Measurements from ENCODE around the gene KCNJ6.
"Not testable (repeated sequence)": the region's sequence is repeated elsewhere in the genome, so short reads cannot be mapped to it uniquely, and the experiment has no call there.

The KCNJ6 gene

GRCh38 chr21:37595944-37596343 lies 320.3 kb downstream of the KCNJ6 start:
- no peak for DNase-seq (ENCODE audit: low spot score)

GRCh38 chr21:37594472-37594951 lies 321.7 kb downstream of the KCNJ6 start:
- DNase-seq (ENCODE audit: low spot score) = no peak

GRCh38 chr21:37593740-37594471 lies 322.4 kb downstream of the KCNJ6 start:
- DNase-seq (ENCODE audit: low spot score) = no peak

- no peak for DNase-seq (ENCODE audit: low spot score)
Measured at GRCh38 chr21:37593015-37593414, 323.2 kb downstream of the KCNJ6 start.

GRCh38 chr21:37592496-37592895 lies 323.8 kb downstream of the KCNJ6 start:
- DNase-seq (ENCODE audit: low spot score) = no peak

GRCh38 chr21:37591994-37592393 lies 324.3 kb downstream of the KCNJ6 start:
- DNase-seq (ENCODE audit: low spot score) = not testable (repeated sequence)

GRCh38 chr21:37590836-37591235 lies 325.4 kb downstream of the KCNJ6 start:
- not testable (repeated sequence) for DNase-seq (ENCODE audit: low spot score)

- DNase-seq (ENCODE audit: low spot score) = not testable (repeated sequence)
Measured at GRCh38 chr21:37588644-37589043, 327.6 kb downstream of the KCNJ6 start.

GRCh38 chr21:37587635-37588177 lies 328.6 kb downstream of the KCNJ6 start:
- DNase-seq (ENCODE audit: low spot score) = no peak

- no peak for DNase-seq (ENCODE audit: low spot score)
Measured at GRCh38 chr21:37587203-37587602, 329.1 kb downstream of the KCNJ6 start.

- DNase-seq (ENCODE audit: low spot score) = no peak
Measured at GRCh38 chr21:37582590-37582989, 333.7 kb downstream of the KCNJ6 start.

GRCh38 chr21:37580666-37581065 lies 335.6 kb downstream of the KCNJ6 start:
- DNase-seq (ENCODE audit: low spot score) = no peak

GRCh38 chr21:37579356-37579755 lies 336.9 kb downstream of the KCNJ6 start:
- no peak for DNase-seq (ENCODE audit: low spot score)

- DNase-seq (ENCODE audit: low spot score) = no peak
Measured at GRCh38 chr21:37578471-37579126, 337.7 kb downstream of the KCNJ6 start.

- not testable (repeated sequence) for DNase-seq (ENCODE audit: low spot score)
Measured at GRCh38 chr21:37576929-37577328, 339.3 kb downstream of the KCNJ6 start.

GRCh38 chr21:37575580-37575979 lies 340.7 kb downstream of the KCNJ6 start:
- no peak for DNase-seq (ENCODE audit: low spot score)

GRCh38 chr21:37574751-37575150 lies 341.5 kb downstream of the KCNJ6 start:
- DNase-seq (ENCODE audit: low spot score) = no peak

GRCh38 chr21:37574316-37574715 lies 341.9 kb downstream of the KCNJ6 start:
- DNase-seq (ENCODE audit: low spot score) = no peak

- no peak for DNase-seq (ENCODE audit: low spot score)
Measured at GRCh38 chr21:37571442-37571841, 344.8 kb downstream of the KCNJ6 start.

GRCh38 chr21:37568916-37569315 lies 347.3 kb downstream of the KCNJ6 start:
- DNase-seq (ENCODE audit: low spot score) = no peak

GRCh38 chr21:37568415-37568814 lies 347.8 kb downstream of the KCNJ6 start:
- DNase-seq (ENCODE audit: low spot score) = no peak

- DNase-seq (ENCODE audit: low spot score) = no peak
Measured at GRCh38 chr21:37566790-37567615, 349.3 kb downstream of the KCNJ6 start.
